NCI-H748 treated with DMSO at 0.1 percent for 48 hours (cell line): Measurements from ENCODE around the gene WWC1.

Experiments used
- DNase-seq: peaks from one replicate; lab custom pipeline; 2025; lab: John Stamatoyannopoulos, UW

Gene WWC1

DNA sequence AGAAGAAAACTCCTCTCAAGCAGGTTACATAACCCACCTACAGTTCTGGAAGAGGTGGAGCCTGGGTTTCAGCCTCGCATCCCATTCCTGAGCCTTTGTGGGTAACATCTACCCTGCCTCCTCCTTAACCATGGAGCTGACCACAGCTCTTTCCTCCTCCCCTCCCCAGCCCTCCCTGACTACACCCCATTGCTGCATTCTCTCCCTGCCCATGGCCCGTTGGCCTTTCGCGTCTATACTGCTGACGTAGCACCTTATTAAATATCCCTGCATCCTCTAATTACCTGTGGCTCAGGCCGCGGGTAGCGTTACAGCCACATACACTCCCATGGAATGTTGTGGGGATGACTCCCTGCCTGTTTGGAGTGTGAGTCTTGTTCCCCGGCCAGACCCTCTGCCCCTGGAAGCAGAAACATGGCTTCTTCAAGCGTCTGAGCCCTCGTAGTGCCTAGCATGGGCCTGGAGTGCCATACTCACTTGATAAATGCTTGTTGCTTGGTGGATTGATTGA is 72.8 kb downstream of the WWC1 start:
- DNase-seq: no peak

- no peak for DNase-seq
Observed at GRCh38 chr5:168364750-168365550, 73.5 kb downstream of the WWC1 start.

DNA sequence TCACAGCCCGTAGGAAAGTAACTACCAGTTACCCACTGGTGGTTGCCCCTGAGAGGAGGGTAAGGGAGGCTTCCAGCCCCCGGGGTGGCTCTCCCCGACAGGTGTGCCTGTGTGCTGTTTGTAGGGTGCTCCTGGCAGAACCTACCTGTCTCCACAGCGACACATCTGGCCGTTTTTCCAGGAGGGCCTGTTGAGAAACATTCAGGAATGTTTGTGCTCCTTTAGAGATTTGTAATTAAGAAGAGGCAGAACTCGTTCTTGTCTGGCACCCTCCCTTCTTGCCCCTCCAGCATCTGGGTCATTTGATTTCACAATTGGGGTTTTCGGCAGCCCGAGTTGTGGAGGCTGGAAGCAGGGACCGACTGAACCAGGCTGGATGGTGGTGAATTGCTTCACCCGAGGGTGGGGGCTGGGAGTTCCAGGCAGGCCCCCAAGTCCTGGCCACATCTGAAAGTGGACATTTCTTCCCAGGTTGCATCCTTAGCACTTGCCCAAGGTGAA is 74.2 kb downstream of the WWC1 start:
- no peak for DNase-seq

DNA sequence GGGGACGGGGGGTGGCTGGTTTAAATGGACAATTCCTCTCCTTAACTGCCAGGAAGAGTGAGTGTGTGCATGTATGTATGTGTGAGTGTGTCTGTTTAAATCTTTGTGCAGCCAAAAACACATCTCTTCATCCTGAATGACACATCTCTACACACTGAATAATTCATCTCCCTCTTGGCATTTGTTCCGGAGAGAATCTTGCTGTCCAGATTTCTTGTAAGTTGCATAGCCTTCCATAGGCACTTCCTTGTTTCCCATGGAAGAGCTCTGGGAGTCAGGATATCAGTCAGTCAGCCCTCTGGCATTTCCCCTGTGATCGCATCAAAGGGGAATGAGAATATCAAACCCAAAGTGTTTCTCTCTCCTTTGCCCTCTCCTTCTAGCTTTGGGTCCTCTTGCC is 74.7 kb downstream of the WWC1 start:
- DNase-seq: no peak

DNA sequence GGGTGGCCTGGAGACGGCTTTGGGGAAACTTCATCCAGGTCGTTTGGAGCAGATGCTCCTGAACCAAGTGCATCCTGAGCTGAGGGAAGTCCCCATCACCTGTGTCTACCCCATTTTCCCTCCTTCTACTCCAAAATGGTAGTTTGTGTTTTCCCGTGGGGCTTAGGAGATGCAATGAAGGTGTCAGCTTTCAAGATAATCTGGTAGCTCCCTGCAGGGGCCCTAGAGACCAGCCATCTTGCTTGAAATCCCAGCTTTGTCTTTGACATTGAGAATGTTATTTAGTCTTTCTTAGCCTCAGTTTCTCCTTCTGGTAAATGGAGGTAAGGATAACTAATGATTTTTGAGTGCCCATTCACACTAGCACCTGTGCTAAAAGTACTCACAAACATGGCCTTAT is 77.4 kb downstream of the WWC1 start:
- no peak for DNase-seq

DNA sequence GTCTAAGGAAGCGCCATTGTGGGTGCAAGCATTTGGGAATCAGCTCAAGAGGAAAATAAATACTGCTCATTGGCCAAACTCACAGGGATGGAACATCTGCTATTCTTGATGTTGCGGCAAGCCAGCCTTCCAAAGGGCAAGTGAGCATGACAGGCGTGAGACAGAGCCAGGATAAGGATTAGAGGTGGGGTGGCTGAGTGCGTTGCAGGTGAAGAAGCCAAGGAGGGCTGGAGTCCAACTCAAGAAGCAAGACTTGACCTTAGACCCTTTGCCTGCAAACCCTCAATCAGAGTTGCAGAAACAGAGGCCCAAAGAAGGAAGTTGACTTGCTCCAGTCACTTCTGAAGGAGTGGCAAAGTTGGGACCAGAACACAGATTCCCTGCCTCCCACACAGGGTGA is 79.4 kb downstream of the WWC1 start:
- no peak for DNase-seq

- DNase-seq: no peak
Observed at GRCh38 chr5:168372356-168372946, 81.0 kb downstream of the WWC1 start.

GRCh38 chr5:168374532-168374931 is 83.1 kb downstream of the WWC1 start:
- no peak for DNase-seq

GRCh38 chr5:168375214-168375613 is 83.8 kb downstream of the WWC1 start:
- DNase-seq: no peak

DNA sequence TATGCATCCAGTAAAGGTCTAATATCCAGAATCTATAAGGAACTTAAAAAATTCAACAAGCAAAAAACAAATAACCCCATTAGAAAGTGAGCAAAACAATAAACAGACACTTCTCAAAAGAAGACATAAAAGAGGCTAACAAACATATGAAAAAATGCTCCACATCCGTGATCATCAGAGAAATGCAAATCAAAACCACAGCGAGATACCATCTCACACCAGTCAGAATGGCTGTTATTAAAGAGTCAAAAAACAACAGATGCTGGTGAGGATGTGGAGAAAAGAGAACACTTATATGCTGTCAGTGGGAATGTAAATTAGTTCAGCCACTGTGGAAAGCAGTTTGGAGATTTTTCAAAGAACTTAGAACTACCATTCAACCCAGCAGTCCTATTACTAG is 86.1 kb downstream of the WWC1 start:
- no peak for DNase-seq

DNA sequence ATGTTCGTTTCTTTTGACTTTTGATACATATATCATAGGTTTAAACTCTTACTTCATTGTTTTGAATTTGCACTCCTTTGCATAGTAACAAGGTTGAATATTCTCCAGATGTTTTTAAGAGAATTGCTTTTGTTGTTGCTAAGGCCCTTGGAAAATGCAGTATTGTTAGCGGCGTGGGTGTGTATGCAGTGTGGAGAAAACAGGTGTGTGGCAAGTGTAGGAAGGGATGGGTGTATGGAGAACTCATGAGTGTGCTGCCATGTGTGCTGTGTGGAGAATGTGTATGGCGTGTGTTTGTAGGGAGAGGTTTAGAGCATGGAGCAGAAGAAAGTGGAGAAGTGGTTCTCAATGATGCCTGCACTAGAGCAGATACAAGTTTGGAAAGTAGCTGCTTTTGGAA is 87.3 kb downstream of the WWC1 start:
- DNase-seq: no peak

GRCh38 chr5:168382421-168382820 is 91.0 kb downstream of the WWC1 start:
- no peak for DNase-seq

- no peak for DNase-seq
Observed at GRCh38 chr5:168390491-168390890, 99.0 kb downstream of the WWC1 start.

- DNase-seq: no peak
Observed at GRCh38 chr5:168393773-168394172, 102.3 kb downstream of the WWC1 start.

GRCh38 chr5:168400429-168401220 is 109.2 kb downstream of the WWC1 start:
- DNase-seq: no peak

- DNase-seq: no peak
Observed at GRCh38 chr5:168401226-168401625, 109.8 kb downstream of the WWC1 start.

DNA sequence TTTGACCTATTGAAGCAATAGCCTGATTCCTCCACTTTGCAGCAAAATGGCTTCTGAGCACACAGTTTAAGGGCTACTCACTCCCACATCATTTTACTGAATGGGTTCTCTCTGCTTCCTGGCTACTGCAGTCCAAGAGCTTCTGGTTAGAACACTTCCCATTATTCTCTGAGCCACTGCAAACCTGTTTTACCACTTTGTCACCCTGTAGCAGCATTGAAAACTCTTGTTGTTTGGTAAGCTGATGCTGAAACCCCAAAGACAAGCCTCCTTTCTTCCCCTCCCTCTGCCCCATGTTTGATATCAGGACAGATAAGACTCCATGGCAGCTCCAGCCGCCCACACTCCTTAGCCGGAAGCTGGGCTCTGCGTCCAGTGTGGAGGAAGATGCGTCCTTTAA is 110.4 kb downstream of the WWC1 start:
- no peak for DNase-seq

GRCh38 chr5:168404365-168404764 is 112.9 kb downstream of the WWC1 start:
- no peak for DNase-seq

DNA sequence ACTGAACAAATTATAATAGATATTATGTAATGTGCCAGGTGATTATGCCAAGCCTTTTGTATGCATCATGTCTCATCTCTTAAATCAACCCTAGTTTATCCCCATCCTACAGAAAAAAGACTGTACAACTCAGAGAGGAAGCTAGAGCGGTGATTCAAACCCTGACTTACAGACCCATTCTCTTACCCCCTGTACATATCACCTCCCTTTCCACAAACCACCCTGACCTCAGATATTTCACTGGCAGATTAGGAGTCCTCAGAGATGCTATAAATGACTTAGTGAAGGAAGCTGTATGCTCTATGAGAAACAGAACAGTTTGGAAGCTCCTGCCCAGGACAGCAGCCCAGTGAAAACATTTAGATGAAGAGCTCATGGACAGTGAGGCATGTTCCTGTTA is 115.8 kb downstream of the WWC1 start:
- no peak for DNase-seq

DNA sequence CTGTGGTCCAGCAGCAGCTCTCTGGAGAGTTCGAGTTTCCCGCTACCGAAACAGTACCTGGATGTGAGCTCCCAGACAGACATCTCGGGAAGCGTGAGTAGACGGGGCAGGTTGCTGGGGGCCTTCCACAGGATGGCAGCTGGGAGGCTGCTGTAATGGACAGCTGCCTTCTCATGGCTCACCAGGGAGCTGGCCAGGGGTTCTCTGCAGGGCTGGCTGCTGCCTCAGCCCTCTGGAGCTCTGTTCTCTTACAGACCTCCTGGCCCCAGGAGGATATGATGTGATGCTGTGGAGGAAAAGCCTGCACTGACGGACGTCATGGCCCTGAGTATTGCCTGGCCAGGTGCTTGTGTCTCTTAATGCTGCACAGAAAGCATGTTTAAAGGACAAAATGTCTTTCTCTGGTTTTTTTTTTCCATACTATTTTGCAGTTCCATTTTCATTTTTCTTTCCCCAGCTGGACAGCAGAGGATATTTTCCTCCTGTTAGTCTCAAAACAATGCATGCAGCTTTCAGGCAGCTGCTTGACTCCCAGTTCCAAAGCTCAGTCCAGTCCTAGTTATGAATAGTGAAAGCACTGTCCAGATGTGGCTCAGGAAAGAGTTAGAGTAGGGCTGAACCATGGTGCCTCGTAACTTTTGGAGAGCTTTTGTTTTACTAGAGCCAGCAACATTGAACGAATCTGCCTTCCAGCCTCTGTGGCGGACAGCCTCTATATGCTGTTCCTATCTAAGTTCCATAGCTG is 117.3 kb downstream of the WWC1 start:
- no peak for DNase-seq

DNA sequence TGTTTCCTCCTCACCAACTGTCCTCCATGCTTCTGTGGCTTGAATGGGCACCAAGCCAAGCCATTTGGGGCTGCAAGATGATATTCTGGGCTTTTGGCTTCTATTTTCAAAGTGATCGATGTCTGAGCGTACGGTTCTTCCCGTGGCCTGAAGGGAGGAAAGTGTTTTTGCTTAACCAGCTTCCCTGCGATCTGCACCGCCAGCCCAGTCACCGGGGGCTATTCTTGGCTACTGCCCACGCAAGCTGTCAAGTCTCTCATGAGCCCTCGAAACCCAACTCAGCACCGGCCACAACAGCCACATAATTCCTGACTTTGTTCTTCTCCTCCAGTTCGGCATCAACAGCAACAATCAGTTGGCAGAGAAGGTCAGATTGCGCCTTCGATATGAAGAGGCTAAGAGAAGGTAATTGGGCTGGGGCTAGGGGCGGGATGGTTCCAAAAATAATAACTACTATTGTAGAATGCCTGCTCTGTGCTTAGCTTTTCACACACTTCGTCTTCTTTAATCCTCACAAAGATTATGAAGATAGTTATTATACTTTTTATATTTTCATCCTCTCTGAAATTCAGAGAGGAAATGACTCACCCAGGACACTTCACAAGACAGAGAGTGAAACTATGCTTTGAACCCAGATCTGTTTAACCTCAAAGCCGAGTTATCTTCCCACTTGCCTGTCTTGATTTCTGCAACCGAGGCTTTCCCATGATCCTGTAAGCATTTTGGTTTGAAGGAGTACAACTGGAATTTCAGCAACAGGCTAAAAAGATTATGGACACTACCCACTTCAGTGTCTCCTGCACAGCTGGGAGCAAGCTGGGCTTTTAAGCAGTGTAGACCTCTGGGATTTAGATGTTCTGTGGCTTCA is 118.4 kb downstream of the WWC1 start:
- DNase-seq: no peak
